GM21367 (cell line): ENCODE data around the gene TBC1D16.

ENCODE experiments used
- ATAC-seq: cut with Tn5 transposase; IDR thresholded peaks from one replicate; pipeline ENCODE4 v1.9.1; 2021; ENCODE audit not compliant: unreplicated experiment

TBC1D16 gene

DNA sequence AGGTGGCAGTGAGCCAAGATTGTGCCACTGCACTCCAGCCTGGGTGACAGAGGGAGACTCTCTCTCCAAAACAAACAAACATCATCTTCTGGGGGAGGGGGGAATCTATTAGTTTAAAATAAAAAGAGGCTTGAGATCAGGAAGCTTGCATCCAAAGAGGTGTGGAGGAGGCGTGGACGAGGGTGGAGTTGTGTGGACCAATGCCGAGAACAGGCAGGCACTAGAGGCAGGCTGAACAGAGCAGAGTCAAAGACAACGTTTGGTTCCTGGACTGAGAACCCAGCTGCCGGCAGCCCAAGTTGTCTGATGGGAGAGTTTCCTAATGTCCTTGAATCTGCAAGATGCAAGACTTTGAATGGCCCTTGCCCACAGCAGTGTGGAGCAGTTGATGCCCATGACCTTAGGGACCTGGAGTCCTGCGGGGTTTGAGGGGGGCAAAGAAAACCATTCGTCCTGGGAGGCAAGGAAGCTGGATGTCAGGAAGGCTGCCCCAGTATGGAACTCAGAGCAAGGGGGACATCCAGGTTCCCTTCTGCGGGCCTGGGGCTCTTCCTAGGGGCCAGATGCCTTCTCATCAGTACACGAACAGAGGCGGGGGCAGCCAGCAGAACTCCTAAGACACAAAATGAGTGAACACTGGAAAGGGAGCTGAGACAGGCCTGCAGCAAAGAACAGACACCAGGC, 9.2 kb downstream of the TBC1D16 start:
- ATAC-seq = no peak

DNA sequence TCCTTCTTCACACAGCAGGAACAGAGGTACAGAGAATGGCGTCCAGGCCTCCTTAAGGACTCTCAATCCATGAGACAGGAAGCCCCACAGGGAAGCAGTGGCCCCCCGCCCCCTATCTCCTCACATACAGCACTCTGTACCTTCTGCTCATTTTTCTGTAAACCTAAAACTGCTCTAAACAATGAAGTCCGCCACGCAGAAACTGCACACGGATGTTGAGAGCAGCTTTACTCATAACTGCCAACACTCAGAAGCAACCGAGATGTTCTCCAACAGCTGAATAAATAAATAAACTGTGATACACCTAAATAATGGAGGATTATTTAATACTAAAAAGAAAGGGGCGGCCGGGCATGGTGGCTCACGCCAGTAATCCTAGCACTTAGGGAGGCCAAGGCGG, 9.9 kb downstream of the TBC1D16 start:
- ATAC-seq = no peak

DNA sequence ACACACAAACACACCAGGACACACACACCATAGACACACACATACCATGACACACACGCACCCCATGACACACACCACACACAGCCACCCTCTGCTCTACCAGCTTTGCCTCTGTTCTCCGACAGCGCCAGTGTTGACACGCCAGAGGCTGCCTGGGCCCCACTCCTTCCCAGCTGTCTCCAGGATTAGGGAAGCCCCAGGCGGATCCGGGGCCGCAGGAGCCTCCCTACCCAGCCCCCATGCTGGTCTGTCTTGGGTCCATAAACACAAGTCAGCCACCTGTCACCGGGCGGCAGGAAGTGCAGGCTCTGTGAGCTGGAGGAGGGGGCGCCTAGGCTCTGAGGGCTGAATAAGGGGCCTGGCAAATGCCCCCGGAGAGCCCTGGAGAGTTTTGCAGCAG, 10.5 kb downstream of the TBC1D16 start:
- no peak for ATAC-seq

DNA sequence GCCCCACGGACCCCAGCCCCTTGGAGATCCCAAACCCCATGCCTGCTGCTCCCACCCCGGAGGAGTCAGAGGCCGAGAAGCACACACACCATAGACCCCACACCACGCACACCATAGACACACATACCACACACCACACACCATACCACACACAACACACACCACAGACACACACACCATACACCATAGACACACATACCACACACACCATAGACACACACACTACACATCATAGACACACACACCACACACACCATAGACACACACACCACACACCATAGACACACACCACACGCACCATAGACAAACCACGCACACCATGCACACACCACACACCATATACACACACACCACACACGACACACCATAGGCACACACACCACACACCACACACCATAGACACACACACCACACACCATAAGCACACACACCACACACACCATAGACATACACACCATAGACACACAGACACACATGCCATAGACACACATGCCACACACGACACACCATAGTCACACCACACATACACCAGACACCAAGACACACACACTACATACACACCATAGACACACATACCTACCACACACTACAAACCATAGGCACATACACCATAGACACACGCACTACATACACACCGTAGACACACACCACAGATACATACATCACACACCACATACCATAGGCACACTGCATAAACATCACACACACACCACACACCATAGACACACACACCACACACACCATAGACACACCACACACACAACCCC, 11.3 kb downstream of the TBC1D16 start:
- ATAC-seq = no peak

DNA sequence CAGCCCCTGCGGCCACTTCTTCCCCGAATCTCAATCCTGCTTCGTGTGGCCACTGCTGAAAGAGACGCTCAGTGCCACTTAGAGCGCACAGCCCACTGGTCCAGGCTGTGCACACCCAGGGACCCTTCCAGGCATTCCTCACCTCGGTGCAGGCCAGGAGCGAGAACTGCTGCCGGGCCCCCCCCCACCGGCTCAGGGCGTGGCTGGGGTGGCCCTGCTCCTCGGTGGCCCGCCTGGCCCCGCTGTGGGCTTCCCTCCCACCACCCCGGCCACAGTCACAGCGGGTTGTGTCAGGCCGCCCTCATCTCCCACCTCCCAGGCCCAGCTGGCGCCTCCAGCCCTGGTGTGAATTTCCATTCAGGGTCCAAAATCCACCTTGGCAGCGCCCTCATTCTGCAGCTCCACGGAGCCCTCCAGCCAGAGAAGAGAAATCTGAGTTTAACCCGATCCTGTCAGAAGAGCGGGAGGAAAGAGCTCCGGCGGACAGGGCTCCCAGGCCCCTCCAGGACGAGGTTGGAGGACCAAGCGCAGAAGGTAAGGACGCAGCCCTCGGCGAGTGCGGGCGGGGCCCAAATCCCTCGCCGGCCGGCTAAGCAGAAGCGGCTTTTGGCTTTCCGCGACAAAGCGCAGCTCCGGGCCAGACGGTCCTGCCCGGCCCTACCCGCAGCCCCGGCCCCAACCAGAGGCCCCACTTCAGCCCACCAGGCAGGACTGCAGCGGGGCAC, 12.0 kb downstream of the TBC1D16 start:
- no peak for ATAC-seq

DNA sequence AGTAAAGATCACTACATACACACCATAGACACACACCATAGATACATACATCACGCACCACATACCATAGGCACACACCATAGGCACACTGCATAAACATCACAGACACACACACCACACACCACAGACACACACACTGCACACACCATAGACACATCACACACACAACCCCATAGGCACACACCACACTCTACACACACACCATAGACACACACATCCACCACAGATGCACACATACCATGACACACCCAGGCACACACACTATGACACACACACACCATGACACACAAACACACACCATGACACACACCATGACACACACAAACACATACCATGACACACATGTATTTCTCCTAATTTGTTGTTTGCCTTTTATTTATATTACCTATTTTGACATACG, 14.1 kb downstream of the TBC1D16 start:
- no peak for ATAC-seq

DNA sequence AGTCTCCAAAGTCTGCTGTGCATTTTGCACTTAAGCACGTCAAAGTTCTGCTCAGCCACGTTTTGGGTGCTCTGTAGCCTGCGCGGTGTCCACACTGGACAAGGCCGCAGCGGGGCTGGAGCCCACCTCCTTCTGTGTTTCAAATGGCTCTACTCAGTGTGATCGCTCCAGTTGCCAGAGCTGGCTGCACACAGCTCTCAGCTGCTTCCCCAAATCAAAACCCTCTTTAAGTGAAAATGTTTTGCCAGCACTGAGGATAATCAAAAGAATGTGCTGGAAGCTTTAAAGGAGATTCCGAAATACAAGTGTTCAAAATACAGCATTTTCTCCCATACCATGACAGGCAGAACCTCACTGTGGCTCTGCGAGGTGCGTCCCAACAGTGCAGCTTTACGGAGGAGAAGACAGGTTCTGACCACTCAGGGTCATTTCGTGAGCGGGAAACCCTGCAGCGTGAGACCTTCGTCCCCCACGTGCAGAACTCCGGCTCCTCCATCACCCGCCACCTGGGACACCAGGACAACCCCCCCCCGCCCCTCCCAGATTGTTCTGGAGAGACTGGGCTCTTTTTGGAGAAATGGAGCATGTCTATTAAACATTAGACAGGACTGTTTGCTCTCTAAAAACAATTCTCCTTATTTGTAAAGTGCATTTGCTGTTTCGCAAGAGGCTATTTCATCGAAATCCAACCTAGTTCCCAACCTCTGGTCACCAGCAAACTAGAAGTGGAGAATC, 16.6 kb downstream of the TBC1D16 start:
- no peak for ATAC-seq

DNA sequence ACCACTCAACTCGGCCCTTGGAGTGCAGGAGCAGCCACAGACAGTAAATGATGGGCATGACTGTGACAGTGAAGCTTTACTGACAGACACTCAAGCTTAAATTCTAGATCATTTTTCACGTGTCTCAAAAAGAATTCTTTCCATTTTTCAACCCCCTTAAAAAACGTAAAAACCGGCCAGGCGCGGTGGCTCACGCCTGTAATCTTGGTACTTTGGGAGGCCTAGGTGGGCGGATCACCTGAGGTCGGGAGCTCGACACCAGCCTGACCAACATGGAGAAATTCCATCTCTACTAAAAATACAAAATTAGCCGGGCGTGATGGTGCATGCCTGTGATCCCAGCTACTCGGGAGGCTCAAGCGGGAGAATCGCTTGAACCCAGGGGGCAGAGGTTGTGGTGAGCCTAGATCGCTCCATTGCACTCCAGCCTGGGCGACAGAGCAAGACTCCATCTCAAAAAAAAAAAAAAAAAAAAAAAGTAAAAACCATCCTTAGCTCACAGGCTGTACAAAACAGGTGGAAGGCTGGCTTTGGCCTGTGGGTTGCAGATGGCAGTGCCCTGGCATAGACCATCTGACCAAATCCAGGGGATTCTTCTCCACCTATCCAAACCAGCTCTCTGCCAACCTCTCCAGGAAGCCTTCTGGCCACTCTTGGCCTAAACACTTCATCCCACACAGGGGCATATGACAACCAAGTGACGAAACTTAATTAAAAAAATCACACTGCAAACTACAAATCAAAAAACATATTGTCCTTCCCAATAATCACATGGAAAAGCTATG, 18.3 kb downstream of the TBC1D16 start:
- ATAC-seq = no peak

DNA sequence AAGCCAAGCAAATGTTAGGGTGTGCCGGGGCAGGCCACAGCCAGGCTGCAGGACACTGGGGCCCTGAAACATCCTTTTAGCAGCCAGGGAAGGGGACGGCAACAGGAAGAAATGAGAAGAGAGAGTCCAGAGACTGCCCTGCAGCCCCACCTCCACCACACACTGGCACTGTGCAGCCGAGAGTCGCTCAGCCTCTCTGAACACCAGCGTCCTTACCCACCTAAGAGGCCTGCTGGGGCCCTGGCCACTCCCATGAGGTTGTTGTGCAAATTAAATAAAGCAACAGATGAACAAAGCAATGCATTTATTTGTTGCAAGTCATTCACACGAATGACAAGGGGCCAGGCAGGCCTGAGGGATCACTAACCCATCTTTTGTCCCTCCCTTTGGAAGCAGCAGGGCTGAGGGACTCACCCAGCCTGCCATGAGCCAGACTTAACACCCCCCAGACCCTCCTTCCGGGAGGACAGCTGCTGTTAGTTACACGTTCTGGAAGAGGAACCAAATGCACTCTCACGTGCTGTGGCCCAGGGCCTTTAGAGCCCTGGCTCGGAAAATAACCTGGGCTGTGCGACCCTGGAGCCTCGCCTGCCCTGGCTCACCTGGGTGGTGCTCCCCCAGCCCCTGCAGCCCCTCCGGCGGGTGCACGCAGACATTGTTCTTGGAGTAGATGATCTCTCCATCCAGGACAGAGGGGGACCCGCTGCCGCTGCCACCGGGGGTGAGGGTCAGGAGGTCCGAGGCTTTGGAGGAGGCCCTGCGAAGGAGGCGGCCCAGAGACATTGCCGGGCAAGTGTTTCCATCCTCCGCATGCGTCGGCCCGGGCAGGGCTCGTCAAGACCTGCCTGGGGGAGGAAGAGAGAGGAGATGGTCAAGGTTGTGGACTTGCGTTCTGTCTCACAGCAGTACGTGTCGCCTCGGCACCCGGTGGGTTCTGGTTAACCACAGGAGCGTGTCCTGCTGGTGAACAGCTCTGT, 22.6 kb downstream of the TBC1D16 start:
- no peak for ATAC-seq

DNA sequence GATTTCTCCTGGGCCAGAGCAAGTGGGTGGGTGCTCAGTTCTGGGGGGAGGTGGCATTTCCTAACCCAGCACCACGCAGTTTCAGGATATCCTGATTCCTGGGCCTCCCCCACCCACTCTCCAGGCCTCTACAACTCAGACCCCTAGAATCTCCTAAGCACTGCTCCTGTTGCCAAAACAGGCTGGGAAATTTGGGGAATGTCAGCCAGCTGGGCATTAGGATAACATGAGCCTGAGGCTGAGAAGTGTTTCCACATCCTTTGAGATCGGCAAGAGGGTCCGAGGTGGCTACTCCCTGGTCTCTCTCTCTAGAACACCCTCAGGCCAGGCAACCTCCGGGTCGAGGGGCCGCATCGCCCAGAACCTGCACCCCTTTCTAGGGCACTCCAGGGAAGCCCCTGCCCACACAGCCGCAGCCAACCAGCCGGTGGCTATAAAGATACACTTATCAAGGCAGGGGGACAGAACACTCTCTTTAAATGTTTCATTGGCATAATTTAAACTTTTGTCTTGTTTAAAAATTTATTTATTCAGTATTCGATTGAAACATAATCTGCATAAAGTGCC, 23.6 kb downstream of the TBC1D16 start:
- no peak for ATAC-seq

DNA sequence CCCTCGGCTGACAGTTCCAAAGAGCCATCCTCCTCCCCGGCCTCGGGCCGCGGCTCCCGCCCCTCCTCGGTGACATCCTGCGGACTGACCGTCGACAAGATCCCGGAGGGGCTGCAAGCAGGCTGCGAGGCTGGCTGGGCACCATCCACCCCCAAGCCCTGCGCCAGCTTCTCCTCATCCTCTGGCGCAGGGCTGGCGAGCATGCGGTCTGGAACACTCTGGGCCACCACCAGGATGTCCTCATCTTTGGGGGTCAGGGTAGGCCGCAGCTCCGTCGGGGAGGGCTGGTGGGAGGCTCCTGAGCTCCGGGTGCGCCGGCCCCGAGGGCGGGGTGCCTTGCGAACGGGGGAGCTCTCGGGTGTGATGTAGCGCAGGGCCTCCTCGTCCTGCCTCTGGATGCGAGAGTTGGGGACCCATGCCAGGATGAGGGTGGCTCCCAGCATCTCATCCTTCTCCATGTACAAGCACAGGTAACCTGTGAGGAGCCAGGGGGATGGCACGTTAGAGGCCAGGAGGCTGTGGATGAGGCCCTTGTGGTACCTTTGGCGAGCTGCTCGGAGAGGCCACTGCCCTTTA, 25.3 kb downstream of the TBC1D16 start:
- no peak for ATAC-seq

DNA sequence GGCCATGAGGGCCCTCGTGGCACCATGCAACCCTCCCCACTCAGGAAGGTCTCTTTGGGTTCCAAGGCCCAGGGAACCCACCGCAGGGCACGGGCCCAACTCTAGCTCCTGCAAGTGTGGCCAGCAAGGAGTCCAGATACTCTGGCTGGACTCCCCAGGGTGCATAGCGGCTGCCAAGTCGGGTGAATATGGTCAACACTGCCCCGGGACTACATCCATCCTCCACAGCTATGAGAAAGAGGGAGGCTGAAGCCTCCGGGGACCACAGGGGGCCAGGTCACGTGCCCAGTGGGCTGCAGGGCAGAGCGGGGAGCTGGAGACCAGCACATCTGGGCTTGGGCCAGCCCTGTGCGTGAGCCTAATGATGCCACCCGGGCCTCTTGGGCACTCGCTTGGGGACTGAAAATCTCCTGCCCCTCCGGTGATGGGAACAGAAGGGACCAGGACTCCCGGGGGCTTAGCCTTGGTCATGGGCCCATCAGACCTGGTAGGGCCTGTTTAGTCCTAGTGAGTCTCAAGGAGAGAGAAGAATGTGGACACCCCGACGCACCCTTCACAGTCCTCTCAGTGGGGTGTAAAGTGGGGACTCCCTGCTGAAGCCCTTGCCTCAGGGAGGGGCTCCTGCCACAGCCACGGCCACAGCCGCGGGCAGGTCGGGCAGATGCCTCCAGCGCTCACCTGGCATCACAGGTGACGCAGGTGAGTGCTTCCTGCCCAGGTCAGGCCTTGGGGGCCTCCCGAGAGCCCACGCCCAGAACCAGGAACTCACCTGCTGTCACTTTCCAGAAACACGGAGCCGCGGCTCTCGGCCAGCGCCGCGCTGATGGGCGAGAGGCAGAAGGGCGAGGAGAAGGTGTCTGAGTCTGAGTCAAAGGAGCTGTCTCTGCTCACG, 26.0 kb downstream of the TBC1D16 start:
- no peak for ATAC-seq

DNA sequence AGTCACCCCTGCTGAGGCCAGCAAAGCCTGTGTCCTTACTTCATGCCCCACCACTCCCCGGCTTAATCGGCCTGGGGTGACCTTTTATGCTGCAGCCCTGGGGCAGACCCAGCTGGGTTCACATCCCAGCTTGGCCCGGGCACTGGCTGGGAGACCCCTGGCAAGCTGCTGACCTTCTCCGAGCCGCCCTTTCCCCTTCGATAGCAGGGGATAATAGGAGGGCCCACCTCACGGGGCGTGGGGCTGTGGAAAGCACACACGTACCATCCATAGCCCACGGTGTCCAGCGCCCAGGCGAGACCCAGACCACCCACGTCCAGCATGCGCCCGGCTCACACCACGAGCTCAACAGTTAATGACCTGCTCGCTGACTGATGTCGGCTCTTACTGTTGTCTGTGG, 26.8 kb downstream of the TBC1D16 start:
- ATAC-seq = no peak

DNA sequence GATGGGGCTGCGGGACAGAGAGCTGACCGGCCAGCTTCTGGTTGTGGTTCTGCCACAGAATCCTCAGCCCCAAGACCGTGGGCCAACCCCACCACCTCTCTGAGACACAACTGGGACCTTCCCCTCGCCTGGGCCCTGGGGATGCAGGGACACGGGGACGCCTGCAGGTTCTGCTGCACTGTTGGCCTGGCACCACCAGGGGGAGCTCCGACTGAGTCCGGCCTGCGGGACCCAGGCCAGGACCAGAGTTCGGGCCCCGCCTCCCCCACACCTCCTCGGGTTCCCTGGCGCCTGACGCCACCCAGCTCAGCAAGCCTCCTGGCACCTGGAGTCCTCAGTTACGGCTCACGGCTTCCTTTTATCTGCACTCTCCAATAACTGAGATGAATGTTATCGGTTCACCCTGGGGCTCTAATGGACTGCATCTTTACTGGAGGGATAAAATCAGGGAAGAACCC, 27.3 kb downstream of the TBC1D16 start:
- no peak for ATAC-seq

DNA sequence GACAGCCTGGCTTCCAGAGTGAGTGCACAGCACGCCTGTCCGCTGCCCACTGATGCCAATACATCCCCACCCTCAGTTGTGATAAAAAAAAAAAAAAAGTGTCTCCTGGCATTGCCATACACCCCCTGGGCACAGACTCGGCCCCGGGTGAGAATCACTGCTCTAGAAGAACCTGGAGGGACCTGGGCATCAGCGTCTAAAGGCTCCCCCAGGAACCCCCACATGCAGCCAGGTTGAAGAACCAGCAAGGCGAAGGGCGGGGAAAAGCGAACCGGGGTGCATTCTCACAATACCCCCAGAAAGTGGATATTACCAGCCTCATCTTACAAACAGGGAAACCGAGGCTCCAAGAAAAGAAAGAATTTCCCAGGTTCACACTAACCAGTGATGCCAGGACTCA, 27.7 kb downstream of the TBC1D16 start:
- no peak for ATAC-seq

DNA sequence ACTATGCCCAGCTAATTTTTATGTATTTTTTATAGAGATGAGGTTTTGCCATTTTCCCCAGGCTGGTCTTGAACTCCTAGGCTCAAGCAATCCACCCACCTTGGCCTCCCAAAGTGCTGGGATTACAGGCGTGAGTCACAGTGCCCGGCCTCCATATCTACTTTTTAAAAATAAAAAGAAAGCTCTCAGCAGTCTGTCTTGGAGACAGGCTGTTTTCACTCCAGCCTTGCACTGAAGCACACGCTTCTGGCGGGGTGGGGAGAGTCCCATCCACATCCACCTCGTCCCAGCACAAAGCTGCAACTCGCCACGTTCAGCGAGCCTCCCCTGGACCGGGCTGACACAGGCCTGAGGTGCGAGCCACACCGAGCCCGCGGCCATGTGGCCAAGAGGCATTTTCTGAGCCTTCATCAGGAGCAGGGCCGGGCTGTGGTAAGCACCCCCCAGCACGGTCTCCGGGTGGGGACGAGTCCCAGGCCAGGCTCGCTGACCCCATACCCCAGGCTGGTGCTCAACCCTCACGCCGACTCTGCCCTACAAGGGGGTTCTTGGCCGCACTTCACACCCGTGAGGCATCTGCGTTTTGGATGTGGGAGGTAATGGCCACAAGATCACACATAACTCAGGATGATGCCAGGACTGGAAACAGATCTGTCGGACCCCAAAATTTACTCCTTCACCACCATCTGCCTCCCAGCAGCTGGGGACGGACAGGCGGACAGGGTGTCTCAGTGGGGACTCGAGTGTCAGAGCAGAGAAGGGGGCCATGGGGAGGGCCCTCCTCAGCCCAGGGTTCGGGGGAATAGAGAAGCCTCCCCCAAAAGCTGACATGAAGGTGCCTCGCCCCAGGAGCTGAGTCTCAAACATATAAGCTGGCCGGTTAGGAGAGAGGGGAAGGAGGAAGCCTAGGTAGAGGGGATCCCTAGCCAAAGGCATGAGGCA, 28.6 kb downstream of the TBC1D16 start:
- no peak for ATAC-seq

DNA sequence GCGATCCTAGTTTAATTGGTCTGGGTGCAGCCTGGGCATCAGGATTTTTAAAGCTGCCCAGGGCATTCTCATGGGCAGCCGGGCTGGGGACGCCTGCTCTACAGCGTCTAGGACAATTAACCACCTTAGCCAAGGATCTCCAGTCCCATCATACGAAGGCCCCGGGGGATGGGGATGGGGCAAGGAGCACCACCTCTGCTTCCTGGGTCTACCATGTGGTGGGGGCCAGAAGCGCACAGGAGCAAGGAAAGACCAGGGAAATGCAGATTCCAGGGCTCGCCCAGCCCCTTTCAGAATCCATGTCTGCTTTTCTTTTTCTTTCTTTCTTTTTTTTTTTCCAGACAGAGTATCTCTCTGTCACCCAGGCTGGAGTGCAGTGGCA, 29.3 kb downstream of the TBC1D16 start:
- no peak for ATAC-seq
